RWPE2 (cell line): ENCODE measurements around the gene PRDM1.

Experiments
- ATAC-seq: fragments of 200-7000 bp; cut with Tn5 transposase; 3 replicates; pipeline ENCODE4 v1.9.1; 2021; ENCODE audit warnings: low read depth
- DNase-seq: peaks from one replicate; pipeline ENCODE4 v3.0.0-alpha.2; 2020; ENCODE audit warnings: low spot score
- H3K27ac ChIP-seq: fragments of 450-650 bp; 2 replicates; pipeline ENCODE4 v1.5.1; 2017; ENCODE audit warnings: mild to moderate bottlenecking; ENCODE audit not compliant: poor library complexity, severe bottlenecking
- H3K27me3 ChIP-seq: fragments of 250-450 bp; sonication (Bioruptor Pico); 2 replicates; pipeline ENCODE4 v1.5.1; 2021; ENCODE audit warnings: mild to moderate bottlenecking, moderate library complexity; ENCODE audit not compliant: insufficient read depth, poor library complexity, severe bottlenecking
- H3K36me3 ChIP-seq: fragments of 250-450 bp; sonication (Bioruptor Pico); 2 replicates; pipeline ENCODE4 v1.5.1; 2020; ENCODE audit warnings: low read depth, mild to moderate bottlenecking, moderate library complexity
- H3K4me1 ChIP-seq: fragments of 250-450 bp; sonication (Bioruptor Pico); 2 replicates; pipeline ENCODE4 v1.5.1; 2021; ENCODE audit warnings: mild to moderate bottlenecking, moderate library complexity; ENCODE audit not compliant: insufficient read depth, poor library complexity, severe bottlenecking
- H3K4me3 ChIP-seq: fragments of 250-450 bp; sonication (Bioruptor Pico); 2 replicates; pipeline ENCODE4 v1.5.1; 2021; ENCODE audit warnings: mild to moderate bottlenecking, moderate library complexity; ENCODE audit not compliant: severe bottlenecking
- H3K9me3 ChIP-seq: fragments of 250-450 bp; sonication (Bioruptor Pico); 2 replicates; pipeline ENCODE4 v1.5.1; 2021; ENCODE audit warnings: mild to moderate bottlenecking, moderate library complexity; ENCODE audit not compliant: severe bottlenecking
- TF ChIP-seq, protein P1 (sequence below): fragments of 450-650 bp; IDR thresholded peaks from one replicate; pipeline ENCODE4 v1.5.1; 2017; ENCODE audit warnings: mild to moderate bottlenecking, moderate library complexity; ENCODE audit not compliant: poor library complexity, severe bottlenecking

Gene PRDM1

DNA sequence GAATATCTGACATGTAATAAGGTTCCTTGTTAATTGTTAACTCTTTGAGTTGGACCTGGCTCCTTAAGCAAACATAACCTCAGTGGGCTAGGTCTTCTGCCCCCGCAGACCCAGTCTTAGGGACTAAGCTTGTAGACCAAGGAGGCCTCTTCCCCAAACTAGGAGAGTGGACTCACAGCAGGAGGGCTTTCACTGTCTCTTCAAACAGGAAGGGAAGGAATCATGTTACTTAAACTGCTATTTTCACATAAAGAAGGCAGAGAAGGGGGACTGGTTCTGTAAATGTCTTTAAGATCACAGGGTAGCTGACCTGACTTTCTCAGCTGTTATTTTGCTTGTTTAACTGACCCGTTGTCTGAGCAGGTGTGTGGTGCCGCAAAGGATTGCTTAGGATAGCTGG lies 34.9 kb upstream of the PRDM1 start:
- H3K4me3 ChIP-seq = no peak overlapping the region
- no peaks in the 10 kb centered on the region for H3K27me3 ChIP-seq
- no peaks in the 10 kb centered on the region for H3K9me3 ChIP-seq
- no peaks in the 10 kb centered on the region for H3K36me3 ChIP-seq
- H3K27ac ChIP-seq = no peak overlapping the region
- no peak for ATAC-seq
- H3K4me1 ChIP-seq = no peaks in the 10 kb centered on the region
- no peak for DNase-seq
- TF ChIP-seq, protein P1, sequence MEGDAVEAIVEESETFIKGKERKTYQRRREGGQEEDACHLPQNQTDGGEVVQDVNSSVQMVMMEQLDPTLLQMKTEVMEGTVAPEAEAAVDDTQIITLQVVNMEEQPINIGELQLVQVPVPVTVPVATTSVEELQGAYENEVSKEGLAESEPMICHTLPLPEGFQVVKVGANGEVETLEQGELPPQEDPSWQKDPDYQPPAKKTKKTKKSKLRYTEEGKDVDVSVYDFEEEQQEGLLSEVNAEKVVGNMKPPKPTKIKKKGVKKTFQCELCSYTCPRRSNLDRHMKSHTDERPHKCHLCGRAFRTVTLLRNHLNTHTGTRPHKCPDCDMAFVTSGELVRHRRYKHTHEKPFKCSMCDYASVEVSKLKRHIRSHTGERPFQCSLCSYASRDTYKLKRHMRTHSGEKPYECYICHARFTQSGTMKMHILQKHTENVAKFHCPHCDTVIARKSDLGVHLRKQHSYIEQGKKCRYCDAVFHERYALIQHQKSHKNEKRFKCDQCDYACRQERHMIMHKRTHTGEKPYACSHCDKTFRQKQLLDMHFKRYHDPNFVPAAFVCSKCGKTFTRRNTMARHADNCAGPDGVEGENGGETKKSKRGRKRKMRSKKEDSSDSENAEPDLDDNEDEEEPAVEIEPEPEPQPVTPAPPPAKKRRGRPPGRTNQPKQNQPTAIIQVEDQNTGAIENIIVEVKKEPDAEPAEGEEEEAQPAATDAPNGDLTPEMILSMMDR = no peak

DNA sequence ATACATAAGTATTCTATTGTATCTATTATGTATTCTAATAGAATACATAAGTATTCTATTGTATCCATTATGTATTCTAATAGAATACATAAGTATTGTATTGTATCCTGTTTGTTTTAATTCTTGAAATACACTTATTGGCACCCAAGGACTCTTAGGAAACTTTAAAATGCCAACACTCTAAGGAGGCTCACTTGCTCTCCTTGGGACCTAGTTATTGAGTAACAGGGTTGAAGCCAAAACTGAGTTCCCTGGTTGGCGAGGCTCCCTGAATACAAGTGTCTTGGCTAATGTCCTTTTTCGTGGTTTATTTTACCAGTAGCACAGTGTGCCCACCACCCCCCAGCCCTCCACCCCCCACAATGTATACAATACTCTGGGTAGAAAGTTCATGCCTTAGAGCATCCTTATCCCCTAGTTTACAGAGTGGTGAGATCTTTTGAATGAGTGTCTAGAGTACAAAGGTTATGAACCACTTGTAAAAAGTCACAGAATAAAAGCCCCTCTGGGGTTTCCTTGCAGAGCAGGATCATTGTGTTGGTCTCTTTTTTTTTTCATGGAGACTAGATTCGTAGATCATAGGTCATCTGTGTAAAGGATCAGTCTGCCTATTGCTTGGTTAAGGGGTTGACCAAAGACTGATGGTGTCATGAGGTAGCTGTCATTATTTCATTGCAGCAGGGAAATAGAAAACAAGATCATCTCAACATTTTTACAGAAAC lies 32.5 kb upstream of the PRDM1 start:
- no peaks in the 10 kb centered on the region for H3K27me3 ChIP-seq
- no peak overlapping the region for H3K27ac ChIP-seq
- no peaks in the 10 kb centered on the region for H3K9me3 ChIP-seq
- H3K36me3 ChIP-seq = no peaks in the 10 kb centered on the region
- TF ChIP-seq, protein P1 = no peak
- DNase-seq = no peak
- no peaks in the 10 kb centered on the region for H3K4me1 ChIP-seq
- no peak for ATAC-seq
- no peak overlapping the region for H3K4me3 ChIP-seq

DNA sequence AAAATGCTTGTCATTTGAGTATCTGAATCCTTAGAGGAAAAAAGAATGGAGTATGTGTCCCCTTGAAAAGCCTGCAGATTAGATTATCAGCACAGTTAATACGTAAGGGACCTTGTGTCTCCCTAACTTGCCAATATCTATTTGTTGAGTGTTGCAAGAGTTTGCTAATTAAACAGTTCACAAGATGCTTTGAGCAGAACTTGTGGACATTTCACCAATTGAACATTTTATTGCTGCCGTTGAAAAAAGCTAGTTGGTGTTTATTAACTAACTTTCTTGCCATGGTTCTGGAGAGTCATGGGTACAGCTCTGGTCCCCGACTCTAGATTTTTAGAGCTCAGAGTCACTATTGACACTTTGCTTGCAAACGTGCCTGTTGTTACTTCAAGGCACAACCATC lies 30.6 kb upstream of the PRDM1 start:
- Histone ChIP-seq H3K27ac (no peak overlapping the region), H3K36me3 (no peaks in the 10 kb centered on the region), H3K9me3 (no peaks in the 10 kb centered on the region), H3K4me3 (no peak overlapping the region), H3K4me1 (no peaks in the 10 kb centered on the region), H3K27me3 (no peaks in the 10 kb centered on the region)
- DNase-seq = no peak
- no peak for ATAC-seq
- TF ChIP-seq, protein P1 = no peak

DNA sequence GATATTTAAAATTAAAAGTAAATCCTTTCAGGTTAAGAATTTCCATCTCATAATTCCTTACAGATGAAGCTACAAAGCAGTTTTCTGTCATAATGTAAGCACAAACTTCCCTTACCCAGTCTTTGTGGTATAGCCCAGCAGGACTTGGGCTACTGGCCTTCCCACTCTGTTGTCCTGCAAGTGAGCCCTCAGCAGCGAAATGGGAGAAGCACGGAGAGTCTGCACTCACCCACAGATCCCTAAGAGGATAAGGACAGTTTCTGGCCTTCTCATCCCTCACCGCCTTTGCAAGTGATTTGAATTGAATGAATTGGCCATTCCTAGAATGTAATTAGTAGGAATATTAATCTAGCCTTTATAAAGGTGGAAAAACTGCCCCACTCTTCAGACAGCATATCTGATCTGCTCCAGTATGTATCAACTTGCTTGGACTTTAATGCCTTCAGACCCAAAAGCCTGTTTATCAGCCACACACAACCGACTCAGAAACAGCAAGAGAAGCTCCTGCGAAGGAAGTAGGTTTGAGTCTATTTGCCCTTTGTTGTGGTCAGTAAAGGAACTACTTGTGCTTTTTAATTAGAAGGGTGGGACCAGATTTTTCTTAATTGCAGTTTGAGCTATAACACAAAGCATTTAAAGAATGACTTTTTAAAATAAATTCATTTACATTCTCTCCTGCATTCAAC lies 29.9 kb upstream of the PRDM1 start:
- ATAC-seq (no peak), DNase-seq (no peak)
- no peaks in the 10 kb centered on the region for H3K27me3 ChIP-seq
- H3K9me3 ChIP-seq = no peaks in the 10 kb centered on the region
- no peak overlapping the region for H3K4me3 ChIP-seq
- no peak overlapping the region for H3K27ac ChIP-seq
- TF ChIP-seq, protein P1 = no peak
- no peaks in the 10 kb centered on the region for H3K36me3 ChIP-seq
- H3K4me1 ChIP-seq = no peaks in the 10 kb centered on the region
